Gastroesophageal sphincter (tissue), 4 donors: ENCODE data around the gene GRM8. TPM values are rescaled to one million over a fixed set of nuclear protein-coding genes. Genes with fewer than 3 reads are reported as not detected.

Source experiments
- ATAC-seq: fragments of 150-250 bp; one replicate; pipeline ENCODE4 v1.9.1; 2016; ENCODE audit warnings: mild to moderate bottlenecking, moderate library complexity
- H3K27ac ChIP-seq, 4 donors: fragments of 200-600 bp; sonication (generic) in 3 of 4; 1 replicate in 3 of 4; 2 replicates in 1 of 4; pipeline ENCODE4 v1.5.1; 2016 to 2019
- H3K27me3 ChIP-seq: fragments of 200-600 bp; sonication (generic); one replicate; pipeline ENCODE4 v1.5.1; 2019
- H3K36me3 ChIP-seq, 2 donors: fragments of 200-600 bp; sonication (generic); one replicate each; pipeline ENCODE4 v1.5.1; 2019; ENCODE audit warnings: control low read depth in 1 of 2
- H3K4me1 ChIP-seq, 3 donors: fragments of 200-600 bp; sonication (generic); 1 replicate in 2 of 3; 2 replicates in 1 of 3; pipeline ENCODE4 v1.5.1; 2016 to 2019; ENCODE audit warnings: control low read depth in 2 of 3
- H3K4me3 ChIP-seq, 2 donors: fragments of 200-600 bp; sonication (generic); one replicate each; pipeline ENCODE4 v1.5.1; 2019; ENCODE audit warnings: mild to moderate bottlenecking in 1 of 2, moderate library complexity in 1 of 2
- H3K9me3 ChIP-seq, 3 donors: fragments of 200-600 bp; sonication (generic); one replicate each; pipeline ENCODE4 v1.5.1; 2017 to 2019; ENCODE audit warnings: control low read depth in 2 of 3
- CTCF ChIP-seq, 4 experiments: fragments of 200-600 bp in 2 of 4; fragments of 450-650 bp in 2 of 4; sonication (generic) in 1 of 4; IDR thresholded peaks; one replicate each; pipeline ENCODE4 v1.5.1; 2017 to 2019; ENCODE audit warnings: antibody characterized with exemption in 4 of 4, mild to moderate bottlenecking in 2 of 4, moderate library complexity in 2 of 4
- EP300 ChIP-seq: sonication (generic); formaldehyde crosslinking; IDR thresholded peaks from one replicate; pipeline ENCODE4 v1.6.1; 2017; ENCODE audit warnings: antibody characterized with exemption, mild to moderate bottlenecking
- POLR2A ChIP-seq, 2 donors: fragments of 450-650 bp; IDR thresholded peaks; one replicate each; pipeline ENCODE4 v1.6.1; 2017; ENCODE audit warnings: antibody characterized with exemption in 2 of 2, mild to moderate bottlenecking in 2 of 2, moderate library complexity in 1 of 2
- POLR2AphosphoS5 ChIP-seq: sonication (generic); formaldehyde crosslinking; IDR thresholded peaks from one replicate; pipeline ENCODE4 v1.6.1; 2017; ENCODE audit warnings: antibody characterized with exemption
- WGBS, 2 donors: methylation state at CpG; one replicate each; pipeline ENCODE4 v1.1.5; 2018; ENCODE audit warnings: low coverage in 1 of 2; 5-methylcytosine and 5-hydroxymethylcytosine counted together
- total RNA-seq, 4 donors: library from RNA; depleted of rRNA; stranded (reverse); fragments of >200 nt; gene quantifications; one replicate each; pipeline ENCODE4 v1.1.0, GENCODE V29; 2016

The GRM8 gene
- total RNA-seq, 4 donors from 2014 or later: 0.07 to 3.4 (median 0.93) TPM; not detected in 1

DNA sequence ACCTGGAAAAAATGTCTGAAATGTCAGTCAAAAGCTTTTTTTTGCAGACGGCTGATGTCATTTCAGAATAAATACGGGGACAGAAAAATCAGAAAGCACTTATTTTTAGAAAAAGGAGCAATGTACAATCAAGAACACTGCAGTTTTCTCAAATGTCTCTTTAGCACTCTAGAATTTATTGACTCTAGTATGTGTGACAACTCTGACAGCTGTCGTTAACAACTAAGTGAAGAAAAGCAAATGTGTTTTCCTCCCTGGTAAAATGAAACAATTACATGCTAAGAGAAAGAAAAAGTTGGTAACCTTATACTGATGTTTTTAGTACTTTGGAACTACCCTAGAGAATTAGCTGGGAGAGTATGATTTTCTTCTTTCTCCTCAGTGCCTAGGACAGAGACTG lies 497.4 kb downstream of the GRM8 start:
- WGBS, 2 donors: 49 to 75% methylated on average over 3 of the region's 3 CpGs
- Histone ChIP-seq H3K27ac (no peak overlapping the region), H3K4me1 (no peaks in the 10 kb centered on the region), H3K9me3 (no peaks in the 10 kb centered on the region), H3K36me3 (no peaks in the 10 kb centered on the region), H3K27me3 (no peaks in the 10 kb centered on the region), H3K4me3 (no peak overlapping the region)
- no peak for ATAC-seq
- TF ChIP-seq EP300 (no peak), POLR2AphosphoS5 (no peak)

GRCh38 chr7:126750207-126750911 lies 502.4 kb downstream of the GRM8 start:
- Histone ChIP-seq H3K27ac (no peak overlapping the region), H3K4me3 (no peak overlapping the region), H3K4me1 (no peaks in the 10 kb centered on the region), H3K9me3 (no peaks in the 10 kb centered on the region), H3K27me3 (no peaks in the 10 kb centered on the region), H3K36me3 (no peaks in the 10 kb centered on the region)
- ATAC-seq: no peak
- TF ChIP-seq POLR2AphosphoS5: no peak
- TF ChIP-seq EP300: no peak
- no peak for TF ChIP-seq CTCF (IDR thresholded peaks at IDR 0.05)
- no peak for TF ChIP-seq POLR2A (IDR thresholded peaks at IDR 0.05)
- WGBS, 2 donors: 69 to 88% methylated on average over 4 of the region's 4 CpGs

- 54 to 66% methylated on average over 2 of the region's 2 CpGs for WGBS, 2 donors
- Histone ChIP-seq H3K36me3 (no peaks in the 10 kb centered on the region), H3K27me3 (no peaks in the 10 kb centered on the region), H3K4me1 (no peaks in the 10 kb centered on the region), H3K4me3 (no peak overlapping the region), H3K27ac (no peak overlapping the region), H3K9me3 (no peaks in the 10 kb centered on the region)
- ATAC-seq: no peak
- TF ChIP-seq EP300 (no peak), POLR2A (IDR thresholded peaks at IDR 0.05) (no peak), CTCF (IDR thresholded peaks at IDR 0.05) (no peak), POLR2AphosphoS5 (no peak)
Measured at GRCh38 chr7:126728967-126729366, 523.8 kb downstream of the GRM8 start.

DNA sequence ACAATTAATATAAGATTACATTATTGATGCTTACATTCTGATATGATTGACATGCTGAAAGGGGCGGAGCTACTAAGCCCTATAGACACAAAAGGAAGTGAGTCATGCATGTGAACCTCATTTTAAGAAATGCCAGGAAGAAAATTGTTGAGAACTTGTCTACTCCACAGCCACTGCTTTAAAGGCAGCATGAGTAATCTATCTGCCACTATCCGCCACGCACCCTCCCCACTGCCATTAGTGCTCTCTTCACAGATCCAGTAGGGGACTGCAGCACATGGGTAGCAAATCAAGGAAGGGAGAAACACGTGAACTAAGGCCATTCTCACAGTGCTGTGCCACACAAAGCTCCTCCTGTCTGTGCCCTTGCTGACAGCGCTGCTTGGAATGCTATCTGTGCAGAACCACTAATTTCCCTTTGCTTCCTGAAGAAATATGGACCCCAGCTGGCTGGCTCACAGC lies 524.8 kb downstream of the GRM8 start:
- Histone ChIP-seq H3K9me3 (no peaks in the 10 kb centered on the region), H3K36me3 (no peaks in the 10 kb centered on the region), H3K27me3 (no peaks in the 10 kb centered on the region), H3K4me3 (no peak overlapping the region), H3K4me1 (no peaks in the 10 kb centered on the region), H3K27ac (no peak overlapping the region)
- 25 to 37% methylated on average over 1 to 4 of the region's 5 CpGs for WGBS, 2 donors
- ATAC-seq: no peak
- no peak for TF ChIP-seq EP300
- no peak for TF ChIP-seq POLR2AphosphoS5
- TF ChIP-seq CTCF (IDR thresholded peaks at IDR 0.05): no peak
- no peak for TF ChIP-seq POLR2A (IDR thresholded peaks at IDR 0.05)

DNA sequence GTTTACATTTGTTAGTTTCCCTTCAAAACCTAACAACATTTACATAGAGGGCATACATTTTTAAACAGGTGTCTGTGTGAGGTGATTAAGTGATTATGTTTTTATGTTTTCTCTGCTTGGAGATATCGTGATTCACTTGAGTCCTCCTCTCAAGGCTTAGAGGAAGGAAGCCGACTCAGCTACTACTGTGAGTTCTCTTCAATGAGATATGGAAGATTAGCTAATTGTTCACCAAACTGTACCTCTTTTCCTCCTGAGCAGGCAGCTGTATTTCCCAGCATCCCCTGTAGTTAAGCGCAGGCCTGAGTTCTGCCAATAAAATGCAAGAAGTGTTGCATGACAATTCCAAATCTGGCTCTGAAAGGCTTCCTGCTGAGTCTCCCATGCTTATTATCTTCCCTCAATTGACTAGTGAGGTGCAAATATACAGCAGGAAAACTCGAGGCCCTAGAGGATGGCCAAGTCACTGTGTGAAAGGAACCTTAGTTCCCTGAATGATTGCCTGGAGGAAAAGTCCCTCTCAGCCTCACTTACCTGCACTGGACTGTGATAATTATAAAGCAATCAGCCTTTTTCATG lies 528.7 kb downstream of the GRM8 start:
- ATAC-seq: no peak
- Histone ChIP-seq H3K36me3 (no peaks in the 10 kb centered on the region), H3K4me1 (no peaks in the 10 kb centered on the region), H3K27me3 (no peaks in the 10 kb centered on the region), H3K9me3 (no peaks in the 10 kb centered on the region), H3K27ac (no peak overlapping the region), H3K4me3 (no peak overlapping the region)
- TF ChIP-seq POLR2AphosphoS5: no peak
- no peak for TF ChIP-seq POLR2A (IDR thresholded peaks at IDR 0.05)
- TF ChIP-seq EP300: no peak
- TF ChIP-seq CTCF (IDR thresholded peaks at IDR 0.05): no peak
- 52% methylated on average over 3 to 4 of the region's 4 CpGs for WGBS, 2 donors
